NCI-H146 (cell line): ENCODE results near the gene SPECC1L.
"Not testable (repeated sequence)": the region's sequence is repeated elsewhere in the genome, so short reads cannot be mapped to it uniquely, and the experiment has no call there.

Experiments used
- DNase-seq: peaks from one replicate; lab custom pipeline; 2025; lab: John Stamatoyannopoulos, UW

SPECC1L gene

GRCh38 chr22:24247564-24248344 lies 22.9 kb upstream of the SPECC1L start:
- DNase-seq, result peak; percentile 51

- not testable (repeated sequence) for DNase-seq
Observed at GRCh38 chr22:24248611-24249010, 22.0 kb upstream of the SPECC1L start.

- not testable (repeated sequence) for DNase-seq
Observed at GRCh38 chr22:24249413-24249812, 21.2 kb upstream of the SPECC1L start.

GRCh38 chr22:24251286-24251685 lies 19.3 kb upstream of the SPECC1L start:
- DNase-seq, result not testable (repeated sequence)

- not testable (repeated sequence) for DNase-seq
Observed at GRCh38 chr22:24253126-24253525, 17.5 kb upstream of the SPECC1L start.

- DNase-seq, result not testable (repeated sequence)
Observed at GRCh38 chr22:24256136-24256535, 14.5 kb upstream of the SPECC1L start.

- DNase-seq, result not testable (repeated sequence)
Observed at GRCh38 chr22:24256736-24257135, 13.9 kb upstream of the SPECC1L start.

GRCh38 chr22:24259459-24259858 lies 11.2 kb upstream of the SPECC1L start:
- peak; percentile 42 for DNase-seq

- not testable (repeated sequence) for DNase-seq
Observed at GRCh38 chr22:24262185-24262749, 8.4 kb upstream of the SPECC1L start.

GRCh38 chr22:24263479-24263878 lies 7.2 kb upstream of the SPECC1L start:
- not testable (repeated sequence) for DNase-seq

- not testable (repeated sequence) for DNase-seq
Observed at GRCh38 chr22:24264329-24264896, 6.2 kb upstream of the SPECC1L start.

- DNase-seq, result no peak
Observed at GRCh38 chr22:24265734-24266133, 4.9 kb upstream of the SPECC1L start.

- DNase-seq, result not testable (repeated sequence)
Observed at GRCh38 chr22:24266495-24266894, 4.1 kb upstream of the SPECC1L start.

GRCh38 chr22:24271386-24271854 lies 789 bp downstream of the SPECC1L start:
- no peak for DNase-seq

- not testable (repeated sequence) for DNase-seq
Observed at GRCh38 chr22:24273031-24273430, 2.4 kb downstream of the SPECC1L start.

GRCh38 chr22:24273906-24274305 lies 3.3 kb downstream of the SPECC1L start:
- not testable (repeated sequence) for DNase-seq

GRCh38 chr22:24274696-24275405 lies 4.2 kb downstream of the SPECC1L start:
- DNase-seq, result not testable (repeated sequence)

GRCh38 chr22:24280363-24280762 lies 9.7 kb downstream of the SPECC1L start:
- not testable (repeated sequence) for DNase-seq

- DNase-seq, result no peak
Observed at GRCh38 chr22:24282401-24282800, 11.8 kb downstream of the SPECC1L start.

- DNase-seq, result no peak
Observed at GRCh38 chr22:24284747-24285203, 14.1 kb downstream of the SPECC1L start.

- DNase-seq, result no peak
Observed at GRCh38 chr22:24285245-24285644, 14.6 kb downstream of the SPECC1L start.

GRCh38 chr22:24287212-24287611 lies 16.6 kb downstream of the SPECC1L start:
- DNase-seq, result not testable (repeated sequence)
